Natural killer cell (primary cell): ENCODE data around the gene CRLF3. TPM values are rescaled to one million over a fixed set of nuclear protein-coding genes. Genes with fewer than 3 reads are reported as not detected.

ENCODE experiments used
- ATAC-seq, 3 donors: fragments of 150-1000 bp in 2 of 3; fragments of 200-7000 bp in 1 of 3; cut with Tn5 transposase; 1 replicate in 1 of 3; 2 replicates in 2 of 3; pipeline ENCODE4 v1.10.0; 2021; ENCODE audit warnings: mild to moderate bottlenecking in 2 of 3, moderate library complexity in 2 of 3
- DNase-seq, 2 donors: peaks; one replicate each; pipeline versions ENCODE4 v3.0.0 to v3.0.0-alpha.2; 2013 to 2021; ENCODE audit warnings: mixed read lengths in 1 of 2
- H3K27ac ChIP-seq: one replicate; pipeline ENCODE4 v1.5.1; 2013; ENCODE audit warnings: mild to moderate bottlenecking, low read length
- H3K27me3 ChIP-seq: one replicate; pipeline ENCODE4 v1.6.1; 2013; ENCODE audit warnings: low read length; ENCODE audit not compliant: control insufficient read depth, insufficient read depth
- H3K36me3 ChIP-seq: one replicate; pipeline ENCODE4 v1.6.1; 2013; ENCODE audit warnings: low read length; ENCODE audit not compliant: control insufficient read depth, insufficient read depth
- H3K4me1 ChIP-seq: one replicate; pipeline ENCODE4 v1.6.1; 2013; ENCODE audit warnings: low read length; ENCODE audit not compliant: control insufficient read depth, insufficient read depth
- H3K4me3 ChIP-seq: one replicate; pipeline ENCODE4 v1.5.1; 2013; ENCODE audit warnings: low read length
- H3K9me3 ChIP-seq: one replicate; pipeline ENCODE4 v1.6.1; 2013; ENCODE audit warnings: low read length; ENCODE audit not compliant: control insufficient read depth, insufficient read depth
- H3K27ac Mint-ChIP-seq, 2 donors: one replicate each; pipeline ENCODE4 v1.8.0; 2022; ENCODE audit warnings: mild to moderate bottlenecking in 2 of 2, mixed read lengths in 2 of 2, moderate library complexity in 1 of 2
- H3K27me3 Mint-ChIP-seq, 2 donors: one replicate each; pipeline ENCODE4 v1.8.0; 2022; ENCODE audit warnings: low read depth in 2 of 2, mixed read lengths in 2 of 2
- H3K36me3 Mint-ChIP-seq: one replicate; pipeline ENCODE4 v1.8.0; 2022; ENCODE audit warnings: mixed read lengths
- H3K4me1 Mint-ChIP-seq, 2 donors: one replicate each; pipeline ENCODE4 v1.8.0; 2022; ENCODE audit warnings: mixed read lengths in 2 of 2
- H3K4me3 Mint-ChIP-seq: one replicate; pipeline ENCODE4 v1.8.0; 2022; ENCODE audit warnings: mild to moderate bottlenecking, moderate library complexity, mixed read lengths
- H3K9me3 Mint-ChIP-seq, 2 donors: one replicate each; pipeline ENCODE4 v1.8.0; 2022; ENCODE audit warnings: mixed read lengths in 2 of 2
- CTCF ChIP-seq: fragments of 200-600 bp; IDR thresholded peaks from one replicate; pipeline ENCODE4 v1.8.0; 2022; ENCODE audit warnings: antibody characterized with exemption
- WGBS: methylation state at CpG from one replicate; pipeline ENCODE4 v1.1.7; 2013; ENCODE audit warnings: missing lambda C conversion rate; ENCODE audit not compliant: insufficient coverage; 5-methylcytosine and 5-hydroxymethylcytosine counted together
- intact Hi-C: fragments of 100-400 bp; cut with micrococcal nuclease; formaldehyde crosslinking; loops from one replicate; pipeline ENCODE4 v1.14.2; 2022
- total RNA-seq, 4 donors: library from RNA; stranded (reverse); fragments of 120-200 nt in 1 of 4; gene quantifications; one replicate each; pipeline versions ENCODE4 v1.2.3 to v1.2.4, GENCODE V29; 2013 to 2022

The CRLF3 gene
- total RNA-seq, 3 donors from 2014 or later (not counting 1 experiment from before 2014, with no cell fraction given) = 49.0 to 89.0 (median 62.2) TPM

- no peak for TF ChIP-seq CTCF
- 63% methylated on average over 1 of the region's 1 CpG for WGBS
- Mint-ChIP-seq H3K4me3 (peak overlapping the region; percentile 75), H3K27ac (peak overlapping the region; percentile 94 to 96), H3K9me3 (no peaks in the 10 kb centered on the region), H3K27me3 (no peaks in the 10 kb centered on the region), H3K36me3 (peaks cover 8% of the 10 kb centered on the region), H3K4me1 (peaks cover 37 to 49% of the 10 kb centered on the region in 2 donors)
- DNase-seq (peak in 1 of 2 donors; percentile 26), ATAC-seq (no peak)
- intact Hi-C loops = loop anchor here (2.0 kb wide), 1 partner anchor 15 kb away; no protein-coding TSS in a partner anchor
- Histone ChIP-seq H3K36me3 (peaks cover 14% of the 10 kb centered on the region), H3K4me1 (peaks cover 56% of the 10 kb centered on the region), H3K9me3 (no peaks in the 10 kb centered on the region), H3K4me3 (no peak overlapping the region), H3K27me3 (no peaks in the 10 kb centered on the region), H3K27ac (peak overlapping the region; percentile 11)
Measured at GRCh38 chr17:30807896-30808295, 16.6 kb downstream of the CRLF3 start.

- Histone ChIP-seq H3K27ac (peak overlapping the region; percentile 24), H3K27me3 (no peaks in the 10 kb centered on the region), H3K4me3 (no peak overlapping the region), H3K4me1 (peaks cover 42% of the 10 kb centered on the region), H3K36me3 (peaks cover 32% of the 10 kb centered on the region), H3K9me3 (no peaks in the 10 kb centered on the region)
- H3K4me3 Mint-ChIP-seq = peak overlapping the region; percentile 45
- peak in 1 of 2 donors; percentile 54 for DNase-seq
- no peaks in the 10 kb centered on the region for H3K9me3 Mint-ChIP-seq
- WGBS = 84% methylated on average over 2 of the region's 2 CpGs
- ATAC-seq = no peak
- peak; percentile 21 for TF ChIP-seq CTCF
- peaks cover 19% of the 10 kb centered on the region for H3K36me3 Mint-ChIP-seq
- peaks cover 28 to 42% of the 10 kb centered on the region in 2 donors for H3K4me1 Mint-ChIP-seq
- intact Hi-C loops = no loop called here
- peak overlapping the region; percentile 48 to 96 for H3K27ac Mint-ChIP-seq
- H3K27me3 Mint-ChIP-seq = no peaks in the 10 kb centered on the region
Measured at GRCh38 chr17:30805944-30806456, 18.5 kb downstream of the CRLF3 start.

GRCh38 chr17:30801671-30802070, 22.8 kb downstream of the CRLF3 start:
- no peak overlapping the region for H3K4me3 Mint-ChIP-seq
- TF ChIP-seq CTCF = no peak
- ATAC-seq (no peak), DNase-seq (no peak)
- peak overlapping the region; percentile 67 to 72 for H3K27ac Mint-ChIP-seq
- peaks cover 61% of the 10 kb centered on the region for H3K36me3 ChIP-seq
- H3K27me3 ChIP-seq = no peaks in the 10 kb centered on the region
- intact Hi-C loops = no loop called here
- no peak overlapping the region for H3K27ac ChIP-seq
- no peaks in the 10 kb centered on the region for H3K9me3 ChIP-seq
- H3K27me3 Mint-ChIP-seq = no peaks in the 10 kb centered on the region
- WGBS = 92% methylated on average over 1 of the region's 1 CpG
- peaks cover 11 to 28% of the 10 kb centered on the region in 2 donors for H3K4me1 Mint-ChIP-seq
- no peak overlapping the region for H3K4me3 ChIP-seq
- no peaks in the 10 kb centered on the region for H3K9me3 Mint-ChIP-seq
- peaks cover 30% of the 10 kb centered on the region for H3K36me3 Mint-ChIP-seq
- peaks cover 8% of the 10 kb centered on the region for H3K4me1 ChIP-seq

GRCh38 chr17:30796016-30796415, 28.5 kb downstream of the CRLF3 start:
- WGBS = 74% methylated on average over 3 of the region's 4 CpGs
- Mint-ChIP-seq H3K36me3 (peaks cover 18% of the 10 kb centered on the region), H3K4me3 (no peak overlapping the region), H3K4me1 (peaks cover 4 to 7% of the 10 kb centered on the region in 2 donors), H3K27ac (peak overlapping the region in 1 of 2 donors; percentile 67), H3K9me3 (no peaks in the 10 kb centered on the region), H3K27me3 (no peaks in the 10 kb centered on the region)
- ATAC-seq (no peak), DNase-seq (no peak)
- no peak overlapping the region for H3K27ac ChIP-seq
- no peaks in the 10 kb centered on the region for H3K9me3 ChIP-seq
- H3K4me3 ChIP-seq = no peak overlapping the region
- no peaks in the 10 kb centered on the region for H3K4me1 ChIP-seq
- H3K27me3 ChIP-seq = no peaks in the 10 kb centered on the region
- peaks cover 68% of the 10 kb centered on the region for H3K36me3 ChIP-seq
- intact Hi-C loops = no loop called here
- TF ChIP-seq CTCF = no peak
